ENCODE data around the gene GNG2.

The GNG2 gene

GRCh38 chr14:52000696-52001095 lies 140.3 kb downstream of the GNG2 start:
- no peak for DNase-seq (ENCODE audit: extremely low read depth, insufficient read length)
- Histone ChIP-seq H3K27me3 (replicated peaks; ENCODE audit: control insufficient read depth, insufficient read depth, low read length) (no peaks in the 10 kb centered on the region), H3K4me3 (replicated peaks; ENCODE audit: low read depth, low read length) (no peak overlapping the region), H3K36me3 (ENCODE audit: control insufficient read depth, insufficient read depth, low read length) (peaks cover 17% of the 10 kb centered on the region)
- TF ChIP-seq CTCF (IDR thresholded peaks at IDR 0.05; ENCODE audit: insufficient read depth, low read length, poor library complexity, severe bottlenecking) = no peak

- no peak for DNase-seq (ENCODE audit: extremely low read depth, insufficient read length)
- Histone ChIP-seq H3K4me3 (replicated peaks; ENCODE audit: low read depth, low read length) (no peak overlapping the region), H3K36me3 (ENCODE audit: control insufficient read depth, insufficient read depth, low read length) (peaks cover 19% of the 10 kb centered on the region), H3K27me3 (replicated peaks; ENCODE audit: control insufficient read depth, insufficient read depth, low read length) (no peaks in the 10 kb centered on the region)
- no peak for TF ChIP-seq CTCF (IDR thresholded peaks at IDR 0.05; ENCODE audit: insufficient read depth, low read length, poor library complexity, severe bottlenecking)
These were observed 142.1 kb downstream of the GNG2 start for GRCh38 chr14:52002542-52002941.

GRCh38 chr14:52003324-52003723 lies 142.9 kb downstream of the GNG2 start:
- no peak for TF ChIP-seq CTCF (IDR thresholded peaks at IDR 0.05; ENCODE audit: insufficient read depth, low read length, poor library complexity, severe bottlenecking)

GRCh38 chr14:52005625-52006024 lies 145.2 kb downstream of the GNG2 start:
- peaks cover 33% of the 10 kb centered on the region for H3K36me3 ChIP-seq (ENCODE audit: control insufficient read depth, insufficient read depth, low read length)
- TF ChIP-seq CTCF (IDR thresholded peaks at IDR 0.05; ENCODE audit: insufficient read depth, low read length, poor library complexity, severe bottlenecking) = no peak
- DNase-seq (ENCODE audit: extremely low read depth, insufficient read length) = no peak

More at GRCh38 chr14:52003324-52003723, 142.9 kb downstream of the GNG2 start:
- Histone ChIP-seq H3K27me3 (replicated peaks; ENCODE audit: control insufficient read depth, insufficient read depth, low read length) (no peaks in the 10 kb centered on the region), H3K4me3 (replicated peaks; ENCODE audit: low read depth, low read length) (no peak overlapping the region), H3K36me3 (ENCODE audit: control insufficient read depth, insufficient read depth, low read length) (peaks cover 26% of the 10 kb centered on the region)
- no peak for DNase-seq (ENCODE audit: extremely low read depth, insufficient read length)

GRCh38 chr14:52006361-52006760 lies 145.9 kb downstream of the GNG2 start:
- H3K36me3 ChIP-seq (ENCODE audit: control insufficient read depth, insufficient read depth, low read length) = peaks cover 37% of the 10 kb centered on the region
- TF ChIP-seq CTCF (IDR thresholded peaks at IDR 0.05; ENCODE audit: insufficient read depth, low read length, poor library complexity, severe bottlenecking) = no peak
- no peak for DNase-seq (ENCODE audit: extremely low read depth, insufficient read length)
- H3K27me3 ChIP-seq (replicated peaks; ENCODE audit: control insufficient read depth, insufficient read depth, low read length) = no peaks in the 10 kb centered on the region
- H3K4me3 ChIP-seq (replicated peaks; ENCODE audit: low read depth, low read length) = no peak overlapping the region

More at GRCh38 chr14:52005625-52006024, 145.2 kb downstream of the GNG2 start:
- H3K4me3 ChIP-seq (replicated peaks; ENCODE audit: low read depth, low read length) = no peak overlapping the region
- H3K27me3 ChIP-seq (replicated peaks; ENCODE audit: control insufficient read depth, insufficient read depth, low read length) = no peaks in the 10 kb centered on the region

GRCh38 chr14:52007211-52007610 lies 146.8 kb downstream of the GNG2 start:
- TF ChIP-seq CTCF (IDR thresholded peaks at IDR 0.05; ENCODE audit: insufficient read depth, low read length, poor library complexity, severe bottlenecking) = no peak
- H3K36me3 ChIP-seq (ENCODE audit: control insufficient read depth, insufficient read depth, low read length) = peaks cover 34% of the 10 kb centered on the region
- no peak overlapping the region for H3K4me3 ChIP-seq (replicated peaks; ENCODE audit: low read depth, low read length)

More at GRCh38 chr14:52007211-52007610, 146.8 kb downstream of the GNG2 start:
- no peak for DNase-seq (ENCODE audit: extremely low read depth, insufficient read length)
- H3K27me3 ChIP-seq (replicated peaks; ENCODE audit: control insufficient read depth, insufficient read depth, low read length) = no peaks in the 10 kb centered on the region
